ENCODE data around the gene SPACA9. TPM values are rescaled to one million over a fixed set of nuclear protein-coding genes. Genes with fewer than 3 reads are reported as not detected.

The SPACA9 gene
- total RNA-seq, 1 experiment from 2014 or later: 19.2 TPM

- Histone ChIP-seq H3K79me2 (ENCODE audit: low read depth) (no peaks in the 10 kb centered on the region), H2AFZ (no peak overlapping the region), H3K27me3 (ENCODE audit: insufficient read depth, low read depth) (no peaks in the 10 kb centered on the region), H3K27ac (no peak overlapping the region), H3K9me2 (ENCODE audit: insufficient read depth) (no peaks in the 10 kb centered on the region), H3K9me3 (ENCODE audit: insufficient read depth, low read depth) (no peaks in the 10 kb centered on the region), H4K20me1 (ENCODE audit: insufficient read depth) (peaks cover 15% of the 10 kb centered on the region), H3K4me3 (no peak overlapping the region), H3F3A (ENCODE audit: insufficient read depth, low read depth) (peaks cover 13% of the 10 kb centered on the region; the same call in 1 of the 2 replicates), H3K4me1 (replicated peaks; ENCODE audit: insufficient read depth) (peaks cover 19% of the 10 kb centered on the region), H3K4me2 (no peak overlapping the region), H3K36me3 (ENCODE audit: low read depth) (peaks cover 25% of the 10 kb centered on the region; the same call in 1 of the 2 replicates)
- CTCF ChIA-PET: no interaction called here
- POLR2A ChIA-PET (ENCODE audit: unreplicated experiment): no interaction called here
- DNase-seq: no peak
- intact Hi-C loops (cut with micrococcal nuclease; ENCODE audit: unreplicated experiment): no loop called here
- BruUV-seq (replicated peaks): no TSS peak
- no peak for TF ChIP-seq CTCF (conservative IDR thresholded peaks at IDR 0.05)
- TF ChIP-seq EZH2 (IDR thresholded peaks at IDR 0.05; ENCODE audit: low read depth): no peak
Observed at GRCh38 chr9:132898051-132898450, 19.4 kb downstream of the SPACA9 start.

- Histone ChIP-seq H3F3A (ENCODE audit: insufficient read depth, low read depth) (no peaks in the 10 kb centered on the region), H3K9me3 (ENCODE audit: insufficient read depth, low read depth) (no peaks in the 10 kb centered on the region), H2AFZ (no peak overlapping the region), H3K4me1 (replicated peaks; ENCODE audit: insufficient read depth) (no peaks in the 10 kb centered on the region), H3K9me2 (ENCODE audit: insufficient read depth) (no peaks in the 10 kb centered on the region), H3K4me2 (no peak overlapping the region), H3K36me3 (ENCODE audit: low read depth) (peaks cover 20% of the 10 kb centered on the region; the same call in 1 of the 2 replicates), H3K4me3 (no peak overlapping the region), H3K79me2 (ENCODE audit: low read depth) (no peaks in the 10 kb centered on the region), H3K27ac (no peak overlapping the region), H4K20me1 (ENCODE audit: insufficient read depth) (peaks cover 12% of the 10 kb centered on the region; the same call in 1 of the 2 replicates), H3K27me3 (ENCODE audit: insufficient read depth, low read depth) (no peaks in the 10 kb centered on the region)
- intact Hi-C loops (cut with micrococcal nuclease; ENCODE audit: unreplicated experiment): loop anchor here (2.0 to 10.0 kb wide), 4 partner anchors 95 to 487 kb away; partner anchors contain the start of genes CFAP77 and DDX31
- ChIA-PET POLR2A (ENCODE audit: unreplicated experiment) (interaction anchor here (0.6 kb wide), 1 partner anchor 567 kb away, joined by 17 read pairs; no protein-coding TSS in a partner anchor), CTCF (interaction anchor here (0.6 to 1.5 kb wide), 3 partner anchors 25 to 163 kb away, joined by 3 to 6 read pairs (median 4); no protein-coding TSS in a partner anchor)
- DNase-seq: peak; percentile 69 to 78
- BruUV-seq (replicated peaks): no TSS peak
- TF ChIP-seq EZH2 (IDR thresholded peaks at IDR 0.05; ENCODE audit: low read depth) (no peak), CTCF (conservative IDR thresholded peaks at IDR 0.05) (peak; percentile 94)
Observed at GRCh38 chr9:132901858-132902831, 23.4 kb downstream of the SPACA9 start.

- Histone ChIP-seq H3K9me2 (ENCODE audit: insufficient read depth) (no peaks in the 10 kb centered on the region), H4K20me1 (ENCODE audit: insufficient read depth) (peaks cover 12% of the 10 kb centered on the region; the same call in 1 of the 2 replicates), H3K9me3 (ENCODE audit: insufficient read depth, low read depth) (no peaks in the 10 kb centered on the region), H3K27me3 (ENCODE audit: insufficient read depth, low read depth) (no peaks in the 10 kb centered on the region), H3F3A (ENCODE audit: insufficient read depth, low read depth) (no peaks in the 10 kb centered on the region), H3K4me2 (no peak overlapping the region), H3K4me3 (no peak overlapping the region), H3K27ac (no peak overlapping the region), H3K79me2 (ENCODE audit: low read depth) (no peaks in the 10 kb centered on the region), H3K4me1 (replicated peaks; ENCODE audit: insufficient read depth) (no peaks in the 10 kb centered on the region), H2AFZ (no peak overlapping the region), H3K36me3 (ENCODE audit: low read depth) (peaks cover 12% of the 10 kb centered on the region; the same call in 1 of the 2 replicates)
- intact Hi-C loops (cut with micrococcal nuclease; ENCODE audit: unreplicated experiment): loop anchor here (2.0 to 10.0 kb wide), 4 partner anchors 97 to 489 kb away; partner anchors contain the start of genes CFAP77 and DDX31
- ChIA-PET POLR2A (ENCODE audit: unreplicated experiment) (no interaction called here), CTCF (no interaction called here)
- no TSS peak for BruUV-seq (replicated peaks)
- no peak for TF ChIP-seq CTCF (conservative IDR thresholded peaks at IDR 0.05)
- TF ChIP-seq EZH2 (IDR thresholded peaks at IDR 0.05; ENCODE audit: low read depth): no peak
- DNase-seq: no peak
Observed at GRCh38 chr9:132903574-132904492, 25.1 kb downstream of the SPACA9 start.
